Brain microvascular endothelial cell (primary cell): Measurements from ENCODE around the gene DHRS12.

Source experiments
- DNase-seq: peaks from one replicate; pipeline ENCODE4 v3.0.0-alpha.2; 2020
- H3K27ac ChIP-seq: fragments of 250-450 bp; sonication (Bioruptor Pico); 2 replicates; pipeline ENCODE4 v1.5.1; 2020; ENCODE audit warnings: mild to moderate bottlenecking, moderate library complexity
- H3K27me3 ChIP-seq: fragments of 250-450 bp; sonication (Bioruptor Pico); replicated peaks from 2 replicates; pipeline ENCODE4 v1.5.1; 2020; ENCODE audit warnings: mild to moderate bottlenecking
- H3K36me3 ChIP-seq: fragments of 250-450 bp; sonication (Bioruptor Pico); replicated peaks from 2 replicates; pipeline ENCODE4 v1.5.1; 2020; ENCODE audit warnings: mild to moderate bottlenecking
- H3K4me3 ChIP-seq: 2 replicates; pipeline ENCODE4 v1.5.1; 2011; ENCODE audit warnings: low read depth, mild to moderate bottlenecking, control low read depth, low read length, moderate library complexity
- CTCF ChIP-seq: IDR thresholded peaks from 2 replicates; pipeline ENCODE4 v1.5.1; 2011; ENCODE audit warnings: low read depth, mild to moderate bottlenecking, moderate library complexity, low read length, control low read depth, inconsistent platforms; ENCODE audit errors: missing control alignments
- in situ Hi-C: cut with HindIII; loops from 2 replicates; pipeline ENCODE4 v1.10.0; 2017; ENCODE audit warnings: low sequenced_read_pairs, low pct_ligation_motif_present

DHRS12 gene

DNA sequence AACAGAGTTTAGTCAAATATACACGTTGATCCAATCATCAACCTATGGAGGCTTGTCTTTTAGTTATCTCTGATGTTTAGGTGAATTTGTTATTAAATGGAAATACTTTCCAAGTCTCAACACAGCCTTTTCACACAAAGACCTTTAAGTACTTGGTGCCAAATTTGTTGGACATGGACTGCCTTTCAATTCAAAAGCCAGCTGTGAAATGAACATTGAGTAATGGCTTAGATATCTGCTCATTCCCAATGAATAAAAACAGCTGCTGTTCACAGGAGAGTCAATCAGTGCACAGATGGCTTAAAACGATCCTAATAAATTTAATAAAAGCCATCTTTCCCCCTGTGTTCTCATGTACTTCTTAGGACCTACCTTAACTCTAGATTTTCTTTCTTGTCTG is 19.9 kb upstream of the DHRS12 start:
- no peak for DNase-seq
- in situ Hi-C loops = no loop called here

GRCh38 chr13:51823359-51823758 is 19.4 kb upstream of the DHRS12 start:
- no peak overlapping the region for H3K4me3 ChIP-seq
- in situ Hi-C loops = no loop called here
- H3K27ac ChIP-seq = no peak overlapping the region
- no peaks in the 10 kb centered on the region for H3K36me3 ChIP-seq
- no peak for TF ChIP-seq CTCF
- DNase-seq = no peak
- H3K27me3 ChIP-seq = peaks cover 5% of the 10 kb centered on the region

More for the DNA sequence above, 19.9 kb upstream of the DHRS12 start:
- Histone ChIP-seq H3K36me3 (no peaks in the 10 kb centered on the region), H3K4me3 (no peak overlapping the region), H3K27me3 (peaks cover 5% of the 10 kb centered on the region), H3K27ac (no peak overlapping the region)
- TF ChIP-seq CTCF = no peak

DNA sequence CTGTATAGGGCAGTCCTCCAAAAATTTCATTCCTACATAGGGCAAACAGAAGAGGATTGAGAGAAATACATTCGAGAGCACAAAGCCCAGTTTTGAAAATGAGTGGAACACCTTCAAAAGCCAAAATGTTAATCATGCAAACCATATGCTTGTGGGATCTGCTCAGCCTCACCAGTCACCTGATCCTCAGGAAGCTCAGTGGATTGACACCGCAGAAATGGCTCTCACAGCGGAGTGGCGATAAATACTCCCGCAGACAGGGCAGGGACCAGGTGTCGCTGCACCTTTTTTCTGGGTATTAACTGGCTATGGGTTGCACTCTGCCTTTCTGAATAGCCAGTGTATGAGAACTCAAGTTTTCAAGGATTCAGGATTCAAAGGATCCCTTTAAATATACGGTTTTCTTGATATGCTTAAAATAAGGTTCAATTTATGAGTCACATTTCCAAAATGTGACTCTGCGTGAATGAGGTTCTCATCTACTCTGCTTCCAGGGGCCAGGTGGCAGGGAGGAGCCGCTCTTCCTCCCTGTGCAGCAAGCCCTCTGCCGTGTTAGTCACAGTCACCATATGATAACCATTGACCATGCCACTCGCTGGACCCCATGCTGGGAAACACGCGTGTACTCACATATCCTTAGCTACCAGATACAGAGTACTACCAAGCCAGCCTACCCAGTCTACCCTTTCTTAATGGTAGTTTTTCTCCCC is 18.3 kb upstream of the DHRS12 start:
- TF ChIP-seq CTCF = no peak
- H3K36me3 ChIP-seq = no peaks in the 10 kb centered on the region
- H3K4me3 ChIP-seq = no peak overlapping the region
- peaks cover 5% of the 10 kb centered on the region for H3K27me3 ChIP-seq
- no peak overlapping the region for H3K27ac ChIP-seq
- no peak for DNase-seq
- in situ Hi-C loops = no loop called here

DNA sequence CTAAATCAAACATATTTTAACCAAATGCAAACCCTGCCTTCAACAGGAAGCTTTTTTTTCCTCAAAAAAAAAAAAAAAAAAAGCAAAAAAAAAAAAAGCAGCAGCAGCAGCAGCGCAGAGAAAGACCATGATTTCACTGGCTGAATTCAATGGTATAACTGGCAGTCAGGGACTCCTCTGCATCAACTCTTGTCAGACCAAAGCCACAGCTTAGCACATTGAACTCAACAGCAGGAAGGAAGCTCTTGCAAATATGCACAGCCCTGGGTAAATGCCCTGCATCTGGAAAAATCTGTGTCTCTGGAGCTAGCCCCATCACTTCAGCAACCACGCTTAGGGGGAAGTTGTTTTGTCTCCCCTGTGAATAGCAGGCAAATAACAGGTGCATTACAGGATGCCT is 17.6 kb upstream of the DHRS12 start:
- Histone ChIP-seq H3K27me3 (no peaks in the 10 kb centered on the region), H3K27ac (no peak overlapping the region), H3K4me3 (no peak overlapping the region), H3K36me3 (no peaks in the 10 kb centered on the region)
- no peak for DNase-seq
- in situ Hi-C loops = no loop called here
- TF ChIP-seq CTCF = no peak

DNA sequence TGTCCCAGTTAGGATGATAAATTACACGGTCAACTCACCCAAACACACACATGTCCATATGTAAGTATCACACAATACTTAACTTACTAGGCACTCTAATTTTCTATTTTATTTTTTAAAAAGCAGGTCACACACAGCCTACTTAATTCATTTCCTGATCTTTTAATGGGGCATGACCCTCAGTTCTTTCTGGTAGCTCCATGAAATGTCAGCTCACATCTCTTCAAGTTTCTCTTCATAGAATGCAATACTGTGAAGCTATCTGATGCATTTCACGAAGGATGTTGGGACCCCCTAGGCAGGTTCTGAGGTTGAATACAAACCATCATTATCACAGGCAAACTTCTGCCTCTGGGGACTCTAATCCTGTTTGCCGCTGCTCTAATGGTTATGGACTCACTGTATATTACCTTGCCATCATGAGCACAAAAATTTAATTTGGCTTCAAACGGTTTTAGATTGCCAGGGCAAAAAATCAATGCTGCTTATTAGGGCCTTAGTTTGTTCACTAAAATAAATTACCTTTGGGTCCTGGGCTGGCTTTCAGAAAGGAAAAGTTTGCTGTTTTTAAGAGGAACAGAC is 16.1 kb upstream of the DHRS12 start:
- no peaks in the 10 kb centered on the region for H3K36me3 ChIP-seq
- no peak for DNase-seq
- TF ChIP-seq CTCF = no peak
- H3K27me3 ChIP-seq = no peaks in the 10 kb centered on the region
- in situ Hi-C loops = no loop called here
- H3K4me3 ChIP-seq = no peak overlapping the region
- no peak overlapping the region for H3K27ac ChIP-seq

GRCh38 chr13:51819544-51819943 is 15.6 kb upstream of the DHRS12 start:
- in situ Hi-C loops = no loop called here
- DNase-seq = no peak
- TF ChIP-seq CTCF = no peak
- no peak overlapping the region for H3K4me3 ChIP-seq
- no peaks in the 10 kb centered on the region for H3K27me3 ChIP-seq
- H3K36me3 ChIP-seq = no peaks in the 10 kb centered on the region
- H3K27ac ChIP-seq = no peak overlapping the region
